Measurements from ENCODE around the gene GUCY2F.

The GUCY2F gene

DNA sequence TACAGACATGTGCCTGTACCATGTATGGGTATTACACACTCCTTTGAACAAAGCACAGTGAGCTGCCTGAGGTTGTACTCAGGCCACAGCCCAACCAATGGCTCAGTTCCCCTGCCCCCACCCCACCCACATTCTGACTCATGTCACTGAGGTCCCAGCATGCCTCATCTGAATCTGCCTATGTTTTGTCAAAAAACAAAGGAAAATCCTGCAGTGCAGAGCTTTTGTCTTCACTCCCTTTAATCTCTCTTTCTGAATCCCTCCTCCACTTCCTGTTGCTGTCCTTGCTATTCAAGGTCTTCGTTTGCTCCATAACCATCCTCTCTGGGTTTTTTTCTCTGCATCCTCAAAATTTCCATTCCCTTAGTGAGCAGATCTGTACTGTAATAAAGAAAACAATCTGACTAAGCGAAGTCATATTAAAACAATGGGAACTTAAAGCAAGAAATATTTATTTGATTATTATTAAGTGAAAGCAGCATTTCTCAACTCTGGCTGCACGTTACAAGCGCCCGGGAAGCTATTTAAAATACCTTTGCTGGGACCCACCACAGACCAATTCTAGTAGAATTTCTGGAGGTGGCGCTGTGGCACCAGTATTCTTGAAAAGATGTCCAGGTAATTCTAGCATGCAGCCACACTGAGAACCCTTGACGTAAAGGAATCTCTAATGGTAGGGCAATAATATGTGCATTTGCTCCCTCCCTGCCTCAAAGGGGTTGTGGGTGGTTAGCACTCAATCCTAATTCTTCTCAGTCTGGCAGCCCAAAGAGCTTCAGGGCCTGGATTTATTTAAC, 8.7 kb downstream of the GUCY2F start:
- no peaks in the 10 kb centered on the region for H3K79me2 ChIP-seq (ENCODE audit: control insufficient read depth, low read length)
- no peaks in the 10 kb centered on the region for H3K4me1 ChIP-seq (ENCODE audit: control insufficient read depth, low read length)
- no peaks in the 10 kb centered on the region for H4K20me1 ChIP-seq (ENCODE audit: control insufficient read depth, insufficient read depth, low read depth, low read length)
- no peak overlapping the region for H3K4me3 ChIP-seq (ENCODE audit: low read length)
- no peaks in the 10 kb centered on the region for H3K9me2 ChIP-seq (replicated peaks; ENCODE audit: control insufficient read depth, low read length)
- no peaks in the 10 kb centered on the region for H3K36me3 ChIP-seq (ENCODE audit: control insufficient read depth, low read length)
- TF ChIP-seq EZH2phosphoT487 (IDR thresholded peaks at IDR 0.05; ENCODE audit: borderline replicate concordance, low read length): no peak
- TF ChIP-seq, protein P1, sequence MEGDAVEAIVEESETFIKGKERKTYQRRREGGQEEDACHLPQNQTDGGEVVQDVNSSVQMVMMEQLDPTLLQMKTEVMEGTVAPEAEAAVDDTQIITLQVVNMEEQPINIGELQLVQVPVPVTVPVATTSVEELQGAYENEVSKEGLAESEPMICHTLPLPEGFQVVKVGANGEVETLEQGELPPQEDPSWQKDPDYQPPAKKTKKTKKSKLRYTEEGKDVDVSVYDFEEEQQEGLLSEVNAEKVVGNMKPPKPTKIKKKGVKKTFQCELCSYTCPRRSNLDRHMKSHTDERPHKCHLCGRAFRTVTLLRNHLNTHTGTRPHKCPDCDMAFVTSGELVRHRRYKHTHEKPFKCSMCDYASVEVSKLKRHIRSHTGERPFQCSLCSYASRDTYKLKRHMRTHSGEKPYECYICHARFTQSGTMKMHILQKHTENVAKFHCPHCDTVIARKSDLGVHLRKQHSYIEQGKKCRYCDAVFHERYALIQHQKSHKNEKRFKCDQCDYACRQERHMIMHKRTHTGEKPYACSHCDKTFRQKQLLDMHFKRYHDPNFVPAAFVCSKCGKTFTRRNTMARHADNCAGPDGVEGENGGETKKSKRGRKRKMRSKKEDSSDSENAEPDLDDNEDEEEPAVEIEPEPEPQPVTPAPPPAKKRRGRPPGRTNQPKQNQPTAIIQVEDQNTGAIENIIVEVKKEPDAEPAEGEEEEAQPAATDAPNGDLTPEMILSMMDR (IDR thresholded peaks at IDR 0.05; ENCODE audit: low read depth, low read length, poor library complexity, severe bottlenecking): peak; percentile 40
- no peaks in the 10 kb centered on the region for H3K27me3 ChIP-seq (ENCODE audit: control insufficient read depth, low read length)
- H3F3A ChIP-seq (ENCODE audit: control insufficient read depth, insufficient read depth): no peaks in the 10 kb centered on the region
- H3K27ac ChIP-seq (ENCODE audit: low read depth, low read length): no peak overlapping the region
- H3K4me2 ChIP-seq (ENCODE audit: low read length): no peak overlapping the region
- H3K9me3 ChIP-seq (ENCODE audit: control insufficient read depth, insufficient read depth, low read length): no peaks in the 10 kb centered on the region

DNA sequence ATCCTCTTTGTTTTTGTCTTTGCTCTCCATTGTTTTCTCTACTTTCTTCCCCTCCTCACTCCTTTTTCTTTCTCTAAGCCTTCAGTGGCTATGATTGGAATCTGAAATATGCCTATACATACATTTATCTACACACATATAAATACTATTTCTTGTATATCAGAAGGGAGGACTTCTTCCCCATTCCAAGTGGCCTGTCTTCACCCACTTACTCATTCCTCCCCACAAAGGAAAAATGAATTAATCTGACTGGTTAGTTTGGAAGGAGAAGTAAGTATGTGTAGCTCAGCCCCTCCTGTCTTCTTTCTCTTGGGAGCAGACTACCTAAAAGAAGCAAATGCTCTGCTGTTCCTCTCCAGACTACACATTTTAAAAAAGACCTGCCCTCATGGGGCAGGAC, 17.7 kb downstream of the GUCY2F start:
- no peak overlapping the region for H3K27ac ChIP-seq (ENCODE audit: low read depth, low read length)
- no peaks in the 10 kb centered on the region for H3K79me2 ChIP-seq (ENCODE audit: control insufficient read depth, low read length)
- no peaks in the 10 kb centered on the region for H3K4me1 ChIP-seq (ENCODE audit: control insufficient read depth, low read length)
- no peaks in the 10 kb centered on the region for H3F3A ChIP-seq (ENCODE audit: control insufficient read depth, insufficient read depth)
- H3K36me3 ChIP-seq (ENCODE audit: control insufficient read depth, low read length): no peaks in the 10 kb centered on the region
- H3K9me2 ChIP-seq (replicated peaks; ENCODE audit: control insufficient read depth, low read length): no peaks in the 10 kb centered on the region
- no peaks in the 10 kb centered on the region for H4K20me1 ChIP-seq (ENCODE audit: control insufficient read depth, insufficient read depth, low read depth, low read length)
- H3K4me3 ChIP-seq (ENCODE audit: low read length): no peak overlapping the region
- H3K9me3 ChIP-seq (ENCODE audit: control insufficient read depth, insufficient read depth, low read length): no peaks in the 10 kb centered on the region
- no peak for TF ChIP-seq EZH2phosphoT487 (IDR thresholded peaks at IDR 0.05; ENCODE audit: borderline replicate concordance, low read length)
- TF ChIP-seq, protein P1 (IDR thresholded peaks at IDR 0.05; ENCODE audit: low read depth, low read length, poor library complexity, severe bottlenecking): no peak
- H3K4me2 ChIP-seq (ENCODE audit: low read length): no peak overlapping the region
- H3K27me3 ChIP-seq (ENCODE audit: control insufficient read depth, low read length): no peaks in the 10 kb centered on the region

DNA sequence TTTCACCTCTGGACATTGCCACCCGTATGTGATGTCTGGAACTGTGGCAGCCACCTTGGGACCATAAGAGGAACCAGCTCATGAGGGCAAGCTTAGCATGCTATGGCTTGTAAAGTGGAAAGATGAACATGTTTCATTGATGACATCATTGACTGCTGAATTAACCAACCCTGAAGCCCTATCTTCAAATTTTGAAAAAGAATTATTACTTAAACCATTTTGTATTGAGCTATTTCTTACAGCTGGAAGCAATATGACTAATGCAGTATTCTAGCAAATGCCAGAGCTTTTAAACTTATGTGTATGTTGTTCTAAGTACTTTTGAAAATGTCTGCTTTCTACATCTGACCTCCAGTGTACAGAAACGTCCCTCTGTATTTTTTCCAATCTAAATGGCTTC, 18.1 kb downstream of the GUCY2F start:
- Histone ChIP-seq H3K27ac (ENCODE audit: low read depth, low read length) (no peak overlapping the region), H3F3A (ENCODE audit: control insufficient read depth, insufficient read depth) (no peaks in the 10 kb centered on the region), H3K79me2 (ENCODE audit: control insufficient read depth, low read length) (no peaks in the 10 kb centered on the region), H3K4me3 (ENCODE audit: low read length) (no peak overlapping the region), H3K27me3 (ENCODE audit: control insufficient read depth, low read length) (no peaks in the 10 kb centered on the region), H4K20me1 (ENCODE audit: control insufficient read depth, insufficient read depth, low read depth, low read length) (no peaks in the 10 kb centered on the region), H3K36me3 (ENCODE audit: control insufficient read depth, low read length) (no peaks in the 10 kb centered on the region), H3K9me2 (replicated peaks; ENCODE audit: control insufficient read depth, low read length) (no peaks in the 10 kb centered on the region), H3K4me2 (ENCODE audit: low read length) (no peak overlapping the region), H3K4me1 (ENCODE audit: control insufficient read depth, low read length) (no peaks in the 10 kb centered on the region), H3K9me3 (ENCODE audit: control insufficient read depth, insufficient read depth, low read length) (no peaks in the 10 kb centered on the region)
- no peak for TF ChIP-seq EZH2phosphoT487 (IDR thresholded peaks at IDR 0.05; ENCODE audit: borderline replicate concordance, low read length)
- TF ChIP-seq, protein P1 (IDR thresholded peaks at IDR 0.05; ENCODE audit: low read depth, low read length, poor library complexity, severe bottlenecking): no peak

Data from DOHH2 (cell line).